ENCODE measurements around the gene SIPA1.

- TF ChIP-seq POLR2A (IDR thresholded peaks at IDR 0.05; ENCODE audit: low read depth, low read length) (no peak), SPI1 (IDR thresholded peaks at IDR 0.05; ENCODE audit: low read depth, low read length) (no peak), POLR2AphosphoS5 (IDR thresholded peaks at IDR 0.05; ENCODE audit: low read depth, low read length) (no peak), TAF1 (IDR thresholded peaks at IDR 0.05; ENCODE audit: low read depth, low read length) (no peak), POU2F2 (IDR thresholded peaks at IDR 0.05; ENCODE audit: low read depth, low read length) (no peak)
These were observed 44.1 kb upstream of the SIPA1 start for GRCh38 chr11:65593518-65594414.
